A549 treated with CORT108297 at 1 μM for 4 hours (cell line): ENCODE measurements around the gene SOAT1. TPM values are rescaled to one million over a fixed set of nuclear protein-coding genes. Genes with fewer than 3 reads are reported as not detected.

ENCODE experiments used
- total RNA-seq: library from RNA; stranded (reverse); fragments of 200-300 nt; extraction: Qiagen RNA extraction; gene quantifications from 5 replicates; pipeline ENCODE4 v1.2.3, GENCODE V29; 2022

SOAT1 gene
- total RNA-seq = 21.9 to 30.2 TPM (median 28.0 TPM) in 5 replicates

DNA sequence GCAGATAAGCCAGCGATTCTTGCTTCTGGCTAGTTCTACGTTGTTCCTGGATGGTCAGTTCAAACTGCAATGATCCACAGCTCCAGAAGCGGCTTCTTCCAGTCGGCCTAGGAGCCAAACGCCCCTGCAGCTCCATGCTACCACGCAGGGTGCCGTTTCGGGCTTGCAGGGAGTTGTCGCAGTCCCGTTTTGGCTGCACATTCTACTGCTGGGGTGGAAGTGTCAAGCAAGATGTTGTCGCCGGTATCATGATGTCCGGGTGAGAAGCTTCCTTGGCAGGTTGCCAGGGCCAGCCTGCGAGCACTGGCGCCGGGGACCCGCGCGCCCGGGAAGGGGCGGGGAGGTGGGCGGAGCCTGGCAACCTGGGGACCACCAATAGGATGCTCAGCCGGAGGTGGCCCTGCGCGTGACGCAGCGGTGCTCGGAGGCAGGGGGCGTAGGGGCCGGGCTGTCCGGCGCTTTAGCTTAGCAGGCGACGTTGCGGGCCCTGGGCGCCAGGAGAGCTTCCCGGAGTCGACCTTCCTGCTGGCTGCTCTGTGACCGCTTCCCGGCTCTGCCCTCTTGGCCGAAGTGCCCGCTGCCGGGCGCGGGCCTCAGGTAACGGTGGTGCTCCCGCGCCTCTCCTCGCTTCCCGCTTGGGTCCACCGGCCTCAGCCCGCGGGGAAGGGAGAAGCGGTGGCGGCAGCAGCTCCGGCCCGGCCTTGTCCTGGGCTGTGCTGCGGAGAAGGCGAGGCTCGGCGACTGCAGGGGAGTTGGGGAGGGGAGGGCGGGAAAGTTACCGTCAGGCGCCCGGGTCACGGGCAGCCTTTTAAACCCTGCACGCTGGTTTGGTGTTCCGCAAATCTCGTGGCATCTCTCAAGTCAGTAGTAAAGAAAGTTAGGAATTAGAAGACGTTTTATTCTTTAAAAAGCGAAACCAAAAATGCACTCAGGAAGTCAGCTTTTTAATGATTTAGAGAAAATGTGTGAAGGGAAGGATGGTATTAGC is at the start of gene SOAT1:
TSS of gene SOAT1 (plus strand) at position 458 of the 988 bp plus-strand sequence. CDS start 8,888 bp downstream, outside the sequence.

DNA sequence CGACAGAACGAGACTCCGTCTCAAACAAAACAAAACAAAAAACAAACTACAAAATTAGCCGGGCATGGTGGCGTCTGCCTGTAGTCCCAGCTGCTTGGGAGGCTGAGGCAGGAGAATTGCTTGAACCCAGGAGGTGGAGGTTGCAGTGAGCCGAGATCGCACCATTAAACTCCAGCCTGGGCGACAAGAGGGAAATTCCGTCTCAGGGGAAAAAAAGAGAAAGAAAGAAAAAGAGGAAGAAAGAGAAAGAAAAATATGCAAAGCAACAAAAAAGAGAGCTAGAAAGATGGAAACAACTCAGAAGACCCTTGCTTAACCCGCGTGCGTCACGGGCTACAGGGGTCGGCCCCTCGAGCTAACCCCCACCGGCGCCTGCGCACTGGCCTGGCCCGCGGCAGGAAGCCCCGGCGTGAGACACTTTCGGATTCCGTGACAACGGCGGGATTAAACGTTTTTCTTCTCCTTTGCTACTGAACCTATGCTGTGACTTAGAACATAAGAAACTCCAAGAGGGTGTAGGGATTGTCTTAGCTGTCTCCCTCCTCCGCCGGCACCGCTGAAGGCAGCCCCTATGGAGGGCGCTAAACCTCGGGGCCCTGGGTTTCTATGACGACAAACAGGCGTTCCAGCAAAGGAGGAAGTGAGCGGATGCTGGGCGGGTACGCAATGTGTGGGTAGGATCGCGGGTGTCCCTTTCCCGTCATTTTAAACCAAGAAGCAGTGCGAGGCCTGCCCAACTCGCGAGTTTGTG is 71.9 kb downstream of the SOAT1 start, which contains the start of gene AXDND1:
TSS of gene AXDND1 (plus strand) at position 630 of the 751 bp plus-strand sequence. CDS start 539 bp downstream, outside the sequence.

Other genes starting within 250 kb of the SOAT1 start
- 37.3 to 44.9 TPM (median 43.8 TPM) in 5 replicates for gene TOR3A, start 211.7 kb upstream of the SOAT1 start, total RNA-seq
- 14.9 to 20.8 TPM (median 17.0 TPM) in 5 replicates for gene ABL2, start 64.1 kb upstream of the SOAT1 start, total RNA-seq
- gene AXDND1, start 72.2 kb downstream of the SOAT1 start, total RNA-seq = 0.18 to 0.39 TPM (median 0.32 TPM) in 5 replicates